ENCODE results near the gene AP4S1.

AP4S1 gene

GRCh38 chr14:30996892-30997659, 28.4 kb upstream of the AP4S1 start:
- ChIA-PET CTCF (no interaction called here), POLR2A (no interaction called here)
- DNase-seq, result no peak
- WGBS (ENCODE audit: insufficient coverage), result 100% methylated on average over 2 of the region's 4 CpGs
- peaks cover 0 to 10% (median 5%) of the 10 kb centered on the region in 4 experiments for H3K4me1 ChIP-seq (ENCODE audit: control extremely low read depth in 1 of 4, control insufficient read depth in 4 of 4, insufficient read depth in 4 of 4, low read length in 3 of 4)
- H3K36me3 ChIP-seq (ENCODE audit: control insufficient read depth in 4 of 4, insufficient read depth in 4 of 4, low read length in 3 of 4), result peaks cover 5 to 24% (median 10%) of the 10 kb centered on the region in 4 experiments
- peaks cover 3 to 22% (median 12%) of the 10 kb centered on the region in 5 experiments for H3K9me3 ChIP-seq (ENCODE audit: control extremely low read depth in 1 of 5, control insufficient read depth in 4 of 5, insufficient read depth in 2 of 5, low read depth in 1 of 5, low read length in 4 of 5)
- no peak overlapping the region for H3K27ac ChIP-seq (ENCODE audit: insufficient read depth in 1 of 2, low read depth in 1 of 2, low read length in 2 of 2, poor library complexity in 1 of 2, severe bottlenecking in 2 of 2)
- no peaks in the 10 kb centered on the region for H3K27me3 ChIP-seq (replicated peaks in 2 of 5; ENCODE audit: control insufficient read depth in 4 of 5, insufficient read depth in 5 of 5, low read length in 4 of 5)
- H3K4me3 ChIP-seq (ENCODE audit: control insufficient read depth in 1 of 7, extremely low read depth in 1 of 7, insufficient read depth in 4 of 7, low read depth in 2 of 7, low read length in 6 of 7), result no peak overlapping the region

GRCh38 chr14:30998100-30998706, 27.2 kb upstream of the AP4S1 start:
- no peaks in the 10 kb centered on the region for H3K27me3 ChIP-seq (replicated peaks in 2 of 5; ENCODE audit: control insufficient read depth in 4 of 5, insufficient read depth in 5 of 5, low read length in 4 of 5)
- ChIA-PET CTCF (interaction anchor here (0.7 to 1.2 kb wide), 2 partner anchors 81 to 84 kb away, joined by 3 to 5 read pairs; no protein-coding TSS in a partner anchor), POLR2A (no interaction called here)
- peak overlapping the region in 1 of 7 experiments; percentile 15 for H3K4me3 ChIP-seq (ENCODE audit: control insufficient read depth in 1 of 7, extremely low read depth in 1 of 7, insufficient read depth in 4 of 7, low read depth in 2 of 7, low read length in 6 of 7)
- H3K36me3 ChIP-seq (ENCODE audit: control insufficient read depth in 4 of 4, insufficient read depth in 4 of 4, low read length in 3 of 4), result peaks cover 5 to 24% (median 10%) of the 10 kb centered on the region in 4 experiments
- H3K9me3 ChIP-seq (ENCODE audit: control extremely low read depth in 1 of 5, control insufficient read depth in 4 of 5, insufficient read depth in 2 of 5, low read depth in 1 of 5, low read length in 4 of 5), result peaks cover 3 to 22% (median 12%) of the 10 kb centered on the region in 5 experiments
- peaks cover 0 to 6% (median 2%) of the 10 kb centered on the region in 4 experiments for H3K4me1 ChIP-seq (ENCODE audit: control extremely low read depth in 1 of 4, control insufficient read depth in 4 of 4, insufficient read depth in 4 of 4, low read length in 3 of 4)
- no CpG with 5 or more reads among the region's 1 CpG for WGBS (ENCODE audit: insufficient coverage)
- DNase-seq, result no peak
- no peak overlapping the region for H3K27ac ChIP-seq (ENCODE audit: insufficient read depth in 1 of 2, low read depth in 1 of 2, low read length in 2 of 2, poor library complexity in 1 of 2, severe bottlenecking in 2 of 2)

- POLR2A ChIA-PET, result no interaction called here
- no peak overlapping the region for H3K27ac ChIP-seq (ENCODE audit: insufficient read depth in 1 of 2, low read depth in 1 of 2, low read length in 2 of 2, poor library complexity in 1 of 2, severe bottlenecking in 2 of 2)
- CTCF ChIA-PET, result no interaction called here
- H3K36me3 ChIP-seq (ENCODE audit: control insufficient read depth in 4 of 4, insufficient read depth in 4 of 4, low read length in 3 of 4), result peaks cover 5 to 24% (median 11%) of the 10 kb centered on the region in 4 experiments
- no peak overlapping the region for H3K4me3 ChIP-seq (ENCODE audit: control insufficient read depth in 1 of 7, extremely low read depth in 1 of 7, insufficient read depth in 4 of 7, low read depth in 2 of 7, low read length in 6 of 7)
- peaks cover 3 to 22% (median 12%) of the 10 kb centered on the region in 5 experiments for H3K9me3 ChIP-seq (ENCODE audit: control extremely low read depth in 1 of 5, control insufficient read depth in 4 of 5, insufficient read depth in 2 of 5, low read depth in 1 of 5, low read length in 4 of 5)
- H3K27me3 ChIP-seq (replicated peaks in 2 of 5; ENCODE audit: control insufficient read depth in 4 of 5, insufficient read depth in 5 of 5, low read length in 4 of 5), result no peaks in the 10 kb centered on the region
- H3K4me1 ChIP-seq (ENCODE audit: control extremely low read depth in 1 of 4, control insufficient read depth in 4 of 4, insufficient read depth in 4 of 4, low read length in 3 of 4), result peaks cover 0 to 6% (median 2%) of the 10 kb centered on the region in 4 experiments
- no peak for DNase-seq
- WGBS (ENCODE audit: insufficient coverage), result 100% methylated on average over 1 of the region's 6 CpGs
These were observed 26.2 kb upstream of the AP4S1 start for GRCh38 chr14:30999038-30999773.

GRCh38 chr14:31000629-31001338, 24.7 kb upstream of the AP4S1 start:
- H3K36me3 ChIP-seq (ENCODE audit: control insufficient read depth in 4 of 4, insufficient read depth in 4 of 4, low read length in 3 of 4), result peaks cover 5 to 29% (median 13%) of the 10 kb centered on the region in 4 experiments
- WGBS (ENCODE audit: insufficient coverage), result no CpG with 5 or more reads among the region's 3 CpGs

GRCh38 chr14:31001339-31001658, 24.1 kb upstream of the AP4S1 start:
- peaks cover 3 to 22% (median 12%) of the 10 kb centered on the region in 5 experiments for H3K9me3 ChIP-seq (ENCODE audit: control extremely low read depth in 1 of 5, control insufficient read depth in 4 of 5, insufficient read depth in 2 of 5, low read depth in 1 of 5, low read length in 4 of 5)
- H3K36me3 ChIP-seq (ENCODE audit: control insufficient read depth in 4 of 4, insufficient read depth in 4 of 4, low read length in 3 of 4), result peaks cover 5 to 29% (median 13%) of the 10 kb centered on the region in 4 experiments
- H3K27ac ChIP-seq (ENCODE audit: insufficient read depth in 1 of 2, low read depth in 1 of 2, low read length in 2 of 2, poor library complexity in 1 of 2, severe bottlenecking in 2 of 2), result no peak overlapping the region
- ChIA-PET POLR2A (no interaction called here), CTCF (no interaction called here)
- DNase-seq, result no peak
- 76% methylated on average over 6 of the region's 6 CpGs for WGBS (ENCODE audit: insufficient coverage)
- no peak overlapping the region for H3K4me3 ChIP-seq (ENCODE audit: control insufficient read depth in 1 of 7, extremely low read depth in 1 of 7, insufficient read depth in 4 of 7, low read depth in 2 of 7, low read length in 6 of 7)
- no peaks in the 10 kb centered on the region for H3K4me1 ChIP-seq (ENCODE audit: control extremely low read depth in 1 of 4, control insufficient read depth in 4 of 4, insufficient read depth in 4 of 4, low read length in 3 of 4)
- H3K27me3 ChIP-seq (replicated peaks in 2 of 5; ENCODE audit: control insufficient read depth in 4 of 5, insufficient read depth in 5 of 5, low read length in 4 of 5), result no peaks in the 10 kb centered on the region

More at GRCh38 chr14:31000629-31001338, 24.7 kb upstream of the AP4S1 start:
- Histone ChIP-seq H3K27me3 (replicated peaks in 2 of 5; ENCODE audit: control insufficient read depth in 4 of 5, insufficient read depth in 5 of 5, low read length in 4 of 5) (no peaks in the 10 kb centered on the region), H3K9me3 (ENCODE audit: control extremely low read depth in 1 of 5, control insufficient read depth in 4 of 5, insufficient read depth in 2 of 5, low read depth in 1 of 5, low read length in 4 of 5) (peaks cover 3 to 22% (median 12%) of the 10 kb centered on the region in 5 experiments), H3K4me3 (ENCODE audit: control insufficient read depth in 1 of 7, extremely low read depth in 1 of 7, insufficient read depth in 4 of 7, low read depth in 2 of 7, low read length in 6 of 7) (no peak overlapping the region), H3K4me1 (ENCODE audit: control extremely low read depth in 1 of 4, control insufficient read depth in 4 of 4, insufficient read depth in 4 of 4, low read length in 3 of 4) (no peaks in the 10 kb centered on the region), H3K27ac (ENCODE audit: insufficient read depth in 1 of 2, low read depth in 1 of 2, low read length in 2 of 2, poor library complexity in 1 of 2, severe bottlenecking in 2 of 2) (no peak overlapping the region)
- DNase-seq, result no peak
- POLR2A ChIA-PET, result no interaction called here
- CTCF ChIA-PET, result no interaction called here

GRCh38 chr14:31003284-31003683, 22.2 kb upstream of the AP4S1 start:
- 100% methylated on average over 3 of the region's 3 CpGs for WGBS (ENCODE audit: insufficient coverage)
- POLR2A ChIA-PET, result no interaction called here
- CTCF ChIA-PET, result interaction anchor here (1.8 kb wide), 1 partner anchor 21 kb away, joined by 5 read pairs; no protein-coding TSS in a partner anchor
- H3K27me3 ChIP-seq (replicated peaks in 2 of 5; ENCODE audit: control insufficient read depth in 4 of 5, insufficient read depth in 5 of 5, low read length in 4 of 5), result no peaks in the 10 kb centered on the region
- no peak for DNase-seq
- H3K4me3 ChIP-seq (ENCODE audit: control insufficient read depth in 1 of 7, extremely low read depth in 1 of 7, insufficient read depth in 4 of 7, low read depth in 2 of 7, low read length in 6 of 7), result no peak overlapping the region
- H3K9me3 ChIP-seq (ENCODE audit: control extremely low read depth in 1 of 5, control insufficient read depth in 4 of 5, insufficient read depth in 2 of 5, low read depth in 1 of 5, low read length in 4 of 5), result peaks cover under 1 to 15% (median 5%) of the 10 kb centered on the region in 5 experiments
- H3K36me3 ChIP-seq (ENCODE audit: control insufficient read depth in 4 of 4, insufficient read depth in 4 of 4, low read length in 3 of 4), result peaks cover 3 to 26% (median 15%) of the 10 kb centered on the region in 4 experiments
- no peaks in the 10 kb centered on the region for H3K4me1 ChIP-seq (ENCODE audit: control extremely low read depth in 1 of 4, control insufficient read depth in 4 of 4, insufficient read depth in 4 of 4, low read length in 3 of 4)
- no peak overlapping the region for H3K27ac ChIP-seq (ENCODE audit: insufficient read depth in 1 of 2, low read depth in 1 of 2, low read length in 2 of 2, poor library complexity in 1 of 2, severe bottlenecking in 2 of 2)
